Type B pancreatic cell (in vitro differentiated cells): ENCODE data around the gene MND1. TPM values are rescaled to one million over a fixed set of nuclear protein-coding genes. Genes with fewer than 3 reads are reported as not detected.

Experiments
- DNase-seq: peaks from one replicate; pipeline ENCODE4 v3.0.0; 2021; ENCODE audit warnings: mixed read lengths; ENCODE audit not compliant: unreplicated experiment; ENCODE audit errors: extremely low spot score
- H3K27ac Mint-ChIP-seq: 2 replicates; pipeline ENCODE4 v1.8.0; 2021; ENCODE audit warnings: mild to moderate bottlenecking, mixed read lengths
- H3K27me3 Mint-ChIP-seq: 2 replicates; pipeline ENCODE4 v1.8.0; 2021; ENCODE audit warnings: mixed read lengths
- H3K36me3 Mint-ChIP-seq: 2 replicates; pipeline ENCODE4 v1.8.0; 2021; ENCODE audit warnings: mixed read lengths
- H3K4me1 Mint-ChIP-seq: one replicate; pipeline ENCODE4 v1.8.0; 2021; ENCODE audit warnings: mixed read lengths; ENCODE audit not compliant: unreplicated experiment
- H3K4me3 Mint-ChIP-seq: 2 replicates; pipeline ENCODE4 v1.8.0; 2021; ENCODE audit warnings: mild to moderate bottlenecking, mixed read lengths
- H3K9me3 Mint-ChIP-seq: 2 replicates; pipeline ENCODE4 v1.8.0; 2021; ENCODE audit warnings: mixed read lengths
- CTCF ChIP-seq: fragments of 200-600 bp; sonication (generic); conservative IDR thresholded peaks from 2 replicates; pipeline ENCODE4 v1.5.0; 2021; ENCODE audit warnings: antibody characterized with exemption, mild to moderate bottlenecking
- total RNA-seq: library from RNA; stranded (reverse); gene quantifications from 2 replicates; pipeline ENCODE4 v1.2.1, GENCODE V29; 2021; ENCODE audit warnings: low replicate concordance

Gene MND1
- total RNA-seq, 1 donor from 2014 or later: 15.2 TPM

GRCh38 chr4:153426207-153426885 is 81.9 kb downstream of the MND1 start:
- DNase-seq: no peak
- Mint-ChIP-seq H3K4me3 (no peak overlapping the region), H3K9me3 (no peaks in the 10 kb centered on the region), H3K27ac (no peak overlapping the region), H3K4me1 (peaks cover 7% of the 10 kb centered on the region), H3K36me3 (no peaks in the 10 kb centered on the region), H3K27me3 (no peaks in the 10 kb centered on the region)
- no peak for TF ChIP-seq CTCF

GRCh38 chr4:153427363-153428071 is 83.0 kb downstream of the MND1 start:
- no peak overlapping the region for H3K27ac Mint-ChIP-seq
- no peaks in the 10 kb centered on the region for H3K9me3 Mint-ChIP-seq
- H3K27me3 Mint-ChIP-seq: no peaks in the 10 kb centered on the region
- peaks cover 7% of the 10 kb centered on the region for H3K4me1 Mint-ChIP-seq
- H3K36me3 Mint-ChIP-seq: no peaks in the 10 kb centered on the region
- no peak for DNase-seq
- no peak overlapping the region for H3K4me3 Mint-ChIP-seq
- TF ChIP-seq CTCF: no peak

GRCh38 chr4:153428941-153429475 is 84.5 kb downstream of the MND1 start:
- H3K9me3 Mint-ChIP-seq: no peaks in the 10 kb centered on the region
- no peak for DNase-seq
- no peak overlapping the region for H3K4me3 Mint-ChIP-seq
- H3K36me3 Mint-ChIP-seq: no peaks in the 10 kb centered on the region
- TF ChIP-seq CTCF: no peak
- no peak overlapping the region for H3K27ac Mint-ChIP-seq
- no peaks in the 10 kb centered on the region for H3K27me3 Mint-ChIP-seq
- H3K4me1 Mint-ChIP-seq: peaks cover 17% of the 10 kb centered on the region

- Mint-ChIP-seq H3K27ac (peak overlapping the region; percentile 55), H3K36me3 (no peaks in the 10 kb centered on the region), H3K27me3 (no peaks in the 10 kb centered on the region), H3K4me1 (peaks cover 17% of the 10 kb centered on the region), H3K9me3 (no peaks in the 10 kb centered on the region), H3K4me3 (peak overlapping the region; percentile 9)
- peak; percentile 44 for TF ChIP-seq CTCF
- DNase-seq: no peak
Observed at GRCh38 chr4:153432965-153433753, 88.7 kb downstream of the MND1 start.

GRCh38 chr4:153433754-153434105 is 89.2 kb downstream of the MND1 start:
- Mint-ChIP-seq H3K27me3 (no peaks in the 10 kb centered on the region), H3K4me1 (peaks cover 17% of the 10 kb centered on the region), H3K27ac (no peak overlapping the region), H3K9me3 (no peaks in the 10 kb centered on the region), H3K36me3 (no peaks in the 10 kb centered on the region), H3K4me3 (no peak overlapping the region)
- TF ChIP-seq CTCF: no peak
- DNase-seq: no peak
